D721Med (cell line): ENCODE data around the gene RAB3GAP2.
"Not testable (repeated sequence)": the region's sequence is repeated elsewhere in the genome, so short reads cannot be mapped to it uniquely, and the experiment has no call there.

Experiments used
- DNase-seq: peaks from one replicate; pipeline ENCODE4 v3.0.0; 2011; ENCODE audit warnings: low spot score; ENCODE audit not compliant: insufficient read length
- FAIRE-seq: peaks from 2 replicates; lab custom pipeline; 2011; peaks lifted over from hg19 to GRCh38; lab: Jason Lieb, UNC
- TF ChIP-seq, protein P1 (sequence below): IDR thresholded peaks from 2 replicates; pipeline ENCODE4 v1.5.1; 2012; ENCODE audit warnings: mild to moderate bottlenecking, control low read depth; ENCODE audit not compliant: insufficient read depth; ENCODE audit errors: missing control alignments

The RAB3GAP2 gene

DNA sequence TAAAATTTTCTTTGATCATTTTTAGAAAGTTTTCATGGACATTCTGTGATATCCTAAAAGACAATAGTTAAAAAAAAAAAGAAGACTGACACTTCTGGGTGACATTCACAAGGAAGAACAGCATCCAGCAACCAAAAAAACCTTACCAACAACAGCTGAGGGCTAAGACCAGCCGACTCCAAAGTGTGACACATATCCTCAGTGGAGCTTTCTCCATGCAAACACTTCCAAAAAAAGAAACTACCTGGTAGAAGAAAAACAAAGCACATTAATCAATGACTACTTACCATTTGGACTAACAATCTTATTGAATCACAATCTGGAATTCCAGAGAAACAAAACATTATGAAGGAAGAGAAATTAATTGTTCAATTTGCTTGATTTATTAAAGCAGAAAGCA is 90.1 kb downstream of the RAB3GAP2 start:
- DNase-seq (no peak), FAIRE-seq (peak; percentile 21)
- TF ChIP-seq, protein P1, sequence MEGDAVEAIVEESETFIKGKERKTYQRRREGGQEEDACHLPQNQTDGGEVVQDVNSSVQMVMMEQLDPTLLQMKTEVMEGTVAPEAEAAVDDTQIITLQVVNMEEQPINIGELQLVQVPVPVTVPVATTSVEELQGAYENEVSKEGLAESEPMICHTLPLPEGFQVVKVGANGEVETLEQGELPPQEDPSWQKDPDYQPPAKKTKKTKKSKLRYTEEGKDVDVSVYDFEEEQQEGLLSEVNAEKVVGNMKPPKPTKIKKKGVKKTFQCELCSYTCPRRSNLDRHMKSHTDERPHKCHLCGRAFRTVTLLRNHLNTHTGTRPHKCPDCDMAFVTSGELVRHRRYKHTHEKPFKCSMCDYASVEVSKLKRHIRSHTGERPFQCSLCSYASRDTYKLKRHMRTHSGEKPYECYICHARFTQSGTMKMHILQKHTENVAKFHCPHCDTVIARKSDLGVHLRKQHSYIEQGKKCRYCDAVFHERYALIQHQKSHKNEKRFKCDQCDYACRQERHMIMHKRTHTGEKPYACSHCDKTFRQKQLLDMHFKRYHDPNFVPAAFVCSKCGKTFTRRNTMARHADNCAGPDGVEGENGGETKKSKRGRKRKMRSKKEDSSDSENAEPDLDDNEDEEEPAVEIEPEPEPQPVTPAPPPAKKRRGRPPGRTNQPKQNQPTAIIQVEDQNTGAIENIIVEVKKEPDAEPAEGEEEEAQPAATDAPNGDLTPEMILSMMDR = no peak

DNA sequence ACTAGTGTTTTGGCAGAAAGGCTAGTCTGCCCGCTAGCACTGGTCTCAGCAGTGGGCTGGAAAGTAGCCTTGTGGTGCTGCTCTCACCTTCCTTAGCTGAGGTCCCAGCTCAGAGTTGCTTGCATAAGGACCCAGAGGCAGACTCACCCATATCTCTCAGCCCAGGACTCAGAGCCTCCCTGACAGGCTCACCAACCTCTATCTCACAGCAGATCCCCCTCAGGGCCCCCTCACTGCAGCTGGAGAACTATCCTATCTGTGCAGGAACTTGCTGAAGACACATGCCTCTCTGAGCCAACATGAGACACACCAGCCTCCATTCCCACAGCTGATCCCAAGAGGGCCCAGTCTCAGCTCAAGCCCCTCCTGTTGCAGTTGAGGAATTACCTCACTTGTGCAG is 95.7 kb downstream of the RAB3GAP2 start:
- TF ChIP-seq, protein P1 = no peak
- no peak for FAIRE-seq
- no peak for DNase-seq

DNA sequence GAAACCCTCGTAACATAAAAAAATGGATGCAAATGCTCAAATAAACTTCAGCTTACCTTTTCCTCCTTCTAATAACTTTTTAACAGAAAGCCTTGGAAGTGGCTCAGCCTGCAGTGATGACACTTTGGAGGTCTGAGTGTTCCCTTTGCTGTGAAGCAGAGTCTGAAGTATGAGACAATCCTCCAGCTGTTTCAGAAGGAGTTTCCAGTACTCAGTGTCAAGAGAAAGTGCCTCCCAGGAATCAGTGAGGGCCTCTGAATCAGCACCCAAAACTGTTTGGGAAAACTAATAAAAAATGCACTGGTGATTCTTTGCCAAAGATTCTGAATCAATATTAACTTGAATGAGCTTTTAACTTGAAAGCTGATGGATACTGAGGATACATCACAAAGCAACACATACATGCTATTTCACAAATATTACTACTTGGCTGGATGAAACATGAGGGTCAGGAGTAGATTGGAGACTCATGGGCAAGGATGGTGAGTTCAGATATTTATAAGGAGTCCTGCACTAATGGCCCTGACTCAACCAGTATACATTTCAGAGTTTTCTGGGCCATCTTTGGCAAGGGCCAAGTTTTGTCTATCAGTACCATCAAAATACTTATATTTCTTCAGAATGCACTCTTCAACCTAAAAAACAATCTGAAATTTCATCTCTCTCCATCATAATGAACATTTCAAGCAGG is 101.3 kb downstream of the RAB3GAP2 start:
- FAIRE-seq (peak; percentile 38), DNase-seq (no peak)
- TF ChIP-seq, protein P1 = no peak

GRCh38 chr1:220169887-220170286 is 102.4 kb downstream of the RAB3GAP2 start:
- DNase-seq, FAIRE-seq: not testable (repeated sequence)

DNA sequence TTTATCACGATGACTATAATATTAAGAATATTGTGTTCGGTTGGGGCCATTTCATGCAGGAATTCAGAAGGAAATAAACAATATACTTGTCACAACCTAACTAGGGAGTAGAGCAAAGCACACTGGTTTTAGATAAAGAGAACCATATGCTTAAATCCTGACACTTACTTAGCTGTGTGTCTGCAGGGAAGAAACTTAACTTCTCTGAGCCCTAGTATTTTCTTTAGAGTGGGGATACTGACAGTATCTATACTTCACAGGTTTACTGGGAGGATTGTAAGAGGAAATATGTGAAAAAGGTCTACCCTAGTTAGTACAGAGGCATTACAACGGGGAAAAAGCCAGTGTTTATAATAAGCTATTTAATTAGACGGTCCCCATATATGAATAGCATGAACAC is 105.4 kb downstream of the RAB3GAP2 start:
- no peak for FAIRE-seq
- TF ChIP-seq, protein P1 = no peak
- no peak for DNase-seq

GRCh38 chr1:220164517-220164916 is 107.7 kb downstream of the RAB3GAP2 start:
- TF ChIP-seq, protein P1 = no peak
- peak; percentile 6 for FAIRE-seq
- DNase-seq = no peak

GRCh38 chr1:220164116-220164515 is 108.1 kb downstream of the RAB3GAP2 start:
- DNase-seq (no peak), FAIRE-seq (no peak)
- TF ChIP-seq, protein P1 = no peak
